Liver (tissue), 3 donors: ENCODE measurements around the gene B4GALT1.

Experiments used
- ATF3 ChIP-seq: IDR thresholded peaks from 2 replicates; pipeline ENCODE4 v1.6.1; 2016; ENCODE audit warnings: antibody characterized with exemption
- CTCF ChIP-seq: fragments of 150-350 bp; IDR thresholded peaks from 2 replicates; pipeline ENCODE4 v1.5.1; 2017; ENCODE audit warnings: improper control_type of control experiment, low read depth, low read length; ENCODE audit not compliant: missing input control
- FOXA1 ChIP-seq: IDR thresholded peaks from 2 replicates; pipeline ENCODE4 v1.6.1; 2016; ENCODE audit warnings: antibody characterized with exemption
- SP1 ChIP-seq: IDR thresholded peaks from 2 replicates; pipeline ENCODE4 v1.6.1; 2018; ENCODE audit warnings: antibody characterized with exemption, mild to moderate bottlenecking
- YY1 ChIP-seq: IDR thresholded peaks from 2 replicates; pipeline ENCODE4 v1.6.1; 2016; ENCODE audit warnings: antibody characterized with exemption, mild to moderate bottlenecking
- donor health status: healthy.
- donor health status: healthy.

GRCh38 chr9:33099754-33100153 lies 67.4 kb downstream of the B4GALT1 start:
- TF ChIP-seq FOXA1 = no peak
- TF ChIP-seq CTCF = no peak
- no peak for TF ChIP-seq ATF3
- TF ChIP-seq YY1 = no peak
- no peak for TF ChIP-seq SP1
